GM19099 (cell line): ENCODE data around the gene ELFN1.

Source experiments
- POLR2A ChIP-seq: IDR thresholded peaks from 3 replicates; pipeline ENCODE4 v1.6.1; 2011; ENCODE audit warnings: low read depth; ENCODE audit not compliant: insufficient read length; ENCODE audit errors: extremely low read depth

The ELFN1 gene

DNA sequence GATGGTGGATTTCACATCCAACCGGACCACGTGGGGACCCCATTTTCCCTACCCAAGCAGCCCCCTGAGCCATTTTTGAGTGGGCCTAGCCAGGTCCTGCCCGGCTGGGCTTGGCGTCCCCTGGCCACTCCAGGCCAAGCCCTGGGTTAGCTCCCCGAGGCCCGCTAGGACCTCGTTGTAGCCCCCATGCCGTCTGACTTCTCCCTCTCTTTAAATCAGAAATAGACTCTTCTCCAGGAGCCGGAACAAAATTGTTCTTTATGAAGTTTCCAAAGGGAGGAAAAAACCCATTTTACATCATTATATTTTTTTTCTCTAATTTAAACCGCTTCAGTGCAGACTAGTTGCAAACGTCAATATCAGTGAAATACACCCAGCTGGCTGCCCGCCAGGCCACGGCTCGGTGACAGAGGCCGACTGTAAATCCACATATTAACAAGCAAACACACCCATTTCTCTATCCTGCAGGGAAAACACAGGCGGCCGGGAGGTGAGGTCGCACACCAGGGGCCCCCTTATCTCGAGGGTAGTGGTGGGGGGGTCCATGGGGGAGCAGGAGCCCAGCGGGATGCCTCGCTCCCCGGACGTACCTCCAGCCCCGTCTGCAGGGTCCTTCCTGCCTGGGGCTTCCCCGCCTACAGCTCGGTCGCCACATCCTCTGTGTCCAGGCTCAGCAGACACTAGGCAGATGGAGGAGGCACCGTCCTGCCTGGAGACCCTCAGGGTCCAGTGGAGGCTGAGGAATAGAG, 72.7 kb downstream of the ELFN1 start:
- no peak for TF ChIP-seq POLR2A

- TF ChIP-seq POLR2A = no peak
Measured at GRCh38 chr7:1743481-1744230, 73.6 kb downstream of the ELFN1 start.

- no peak for TF ChIP-seq POLR2A
Measured at GRCh38 chr7:1744296-1745017, 74.4 kb downstream of the ELFN1 start.

DNA sequence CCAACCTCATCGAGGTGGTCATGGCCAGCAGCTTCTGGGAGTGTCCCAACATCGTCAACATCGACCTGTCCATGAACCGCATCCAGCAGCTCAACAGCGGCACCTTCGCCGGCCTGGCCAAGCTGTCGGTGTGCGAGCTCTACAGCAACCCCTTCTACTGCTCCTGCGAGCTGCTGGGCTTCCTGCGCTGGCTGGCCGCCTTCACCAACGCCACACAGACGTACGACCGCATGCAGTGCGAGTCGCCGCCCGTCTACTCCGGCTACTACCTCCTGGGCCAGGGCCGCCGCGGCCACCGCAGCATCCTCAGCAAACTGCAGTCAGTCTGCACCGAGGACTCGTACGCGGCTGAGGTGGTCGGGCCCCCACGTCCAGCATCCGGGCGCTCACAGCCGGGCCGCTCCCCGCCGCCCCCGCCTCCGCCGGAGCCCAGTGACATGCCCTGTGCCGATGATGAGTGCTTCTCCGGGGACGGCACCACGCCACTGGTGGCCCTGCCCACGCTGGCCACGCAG, 75.0 kb downstream of the ELFN1 start:
- no peak for TF ChIP-seq POLR2A

- no peak for TF ChIP-seq POLR2A
Measured at GRCh38 chr7:1745576-1746490, 75.8 kb downstream of the ELFN1 start.

- no peak for TF ChIP-seq POLR2A
Measured at GRCh38 chr7:1746491-1746975, 76.5 kb downstream of the ELFN1 start.

GRCh38 chr7:1747004-1747801, 77.1 kb downstream of the ELFN1 start:
- no peak for TF ChIP-seq POLR2A

DNA sequence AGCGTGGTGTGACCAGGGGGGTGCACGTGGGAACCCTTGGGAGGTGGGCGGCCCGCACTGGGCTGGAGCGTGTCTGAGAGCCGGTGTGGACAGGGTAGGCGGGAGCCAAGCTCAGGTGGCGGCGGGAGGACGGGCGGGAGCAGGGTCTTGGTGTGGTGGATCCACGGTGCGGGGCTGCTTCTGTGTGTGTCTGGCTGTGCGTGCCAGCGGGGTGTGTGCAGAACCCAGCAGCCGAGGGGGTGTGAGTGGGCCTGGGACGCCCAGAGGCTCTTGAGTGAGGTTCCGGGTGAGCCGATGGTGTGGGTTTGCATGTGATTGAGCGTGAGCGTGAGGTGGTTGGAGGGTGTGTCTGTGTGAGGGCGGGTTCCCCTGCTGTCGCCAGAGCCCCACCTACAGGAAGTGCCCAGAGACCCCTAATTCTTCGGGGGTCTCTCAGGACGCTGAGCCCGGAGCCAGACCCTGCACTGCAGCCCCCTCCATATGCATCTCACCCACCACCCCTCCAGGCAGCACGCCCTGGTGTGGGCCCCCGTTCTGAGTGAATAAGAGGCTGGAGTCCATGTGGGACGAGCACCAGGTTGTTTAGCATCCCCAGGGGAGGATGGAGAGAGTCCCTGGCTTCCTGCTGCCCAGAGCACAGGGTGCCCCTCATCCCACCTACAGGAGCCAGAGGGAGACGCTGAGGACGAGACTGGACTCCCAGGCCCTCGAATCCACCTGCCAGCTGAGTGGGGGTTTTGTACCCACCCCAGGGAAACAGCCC, 78.2 kb downstream of the ELFN1 start:
- no peak for TF ChIP-seq POLR2A

DNA sequence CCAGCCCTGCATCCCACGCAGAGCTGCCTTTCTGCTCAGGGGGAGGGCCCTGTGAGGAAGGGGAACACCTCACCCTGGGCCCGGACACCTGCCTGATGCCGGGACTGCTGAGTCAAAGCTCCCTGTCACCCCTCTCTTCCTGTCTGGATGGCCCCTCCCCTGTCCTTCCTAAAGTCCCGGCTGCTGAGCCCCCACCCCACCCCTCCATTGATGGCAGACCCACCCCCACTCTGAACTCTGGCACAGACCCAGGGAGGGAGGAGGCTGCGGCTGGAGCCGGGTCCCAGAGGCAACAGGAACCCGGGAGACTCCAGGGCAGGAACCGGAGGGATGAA, 78.7 kb downstream of the ELFN1 start:
- TF ChIP-seq POLR2A = no peak

DNA sequence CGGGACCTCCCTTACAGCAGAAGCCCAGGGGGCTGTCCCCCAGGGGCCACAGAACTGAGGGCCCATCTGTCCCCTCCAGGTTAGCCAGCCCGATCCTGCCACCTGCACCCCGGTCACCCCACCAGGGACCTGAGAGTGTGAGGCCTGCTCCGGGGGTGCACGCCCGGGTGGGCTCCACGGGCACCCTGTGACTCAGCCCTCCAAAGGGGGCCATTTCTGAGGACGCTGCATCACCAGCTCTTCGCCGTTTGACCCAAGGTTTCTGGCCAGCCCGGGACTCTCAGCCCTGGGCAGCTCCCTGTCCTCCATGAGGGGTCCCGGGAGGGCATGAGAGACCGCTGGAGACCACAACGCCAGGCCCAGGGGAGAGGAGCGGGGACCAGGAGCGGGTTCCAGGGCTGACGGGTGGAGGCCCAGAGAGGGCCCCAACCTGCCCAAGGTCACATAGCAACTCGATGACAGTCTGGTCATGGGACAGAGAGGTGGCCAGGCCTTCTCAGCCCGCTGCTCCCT, 79.3 kb downstream of the ELFN1 start:
- TF ChIP-seq POLR2A = no peak

- TF ChIP-seq POLR2A = no peak
Measured at GRCh38 chr7:1749864-1750466, 79.9 kb downstream of the ELFN1 start.

DNA sequence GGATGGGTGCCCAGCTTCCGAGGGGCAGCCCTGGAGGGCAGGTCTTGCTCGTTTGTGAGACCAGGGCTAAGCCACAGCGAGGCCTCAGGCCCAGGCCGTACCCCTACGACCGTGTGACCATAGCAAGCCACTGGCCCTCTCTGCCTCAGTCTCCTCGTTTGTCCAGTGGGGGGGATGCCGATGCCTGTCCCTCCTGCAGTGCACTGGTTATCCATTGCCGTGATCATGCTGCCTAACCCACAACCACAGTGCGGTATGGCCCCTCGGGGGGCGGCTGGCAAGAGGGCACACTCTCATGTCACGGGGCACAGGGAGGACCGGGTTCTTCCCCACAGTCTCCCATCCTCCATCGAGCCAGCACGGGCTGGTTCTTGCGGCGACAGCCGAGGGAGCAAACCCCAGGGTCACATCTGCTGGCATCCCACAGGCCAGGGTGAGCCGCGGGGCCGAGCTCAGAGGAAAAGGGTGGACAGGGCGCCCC, 80.5 kb downstream of the ELFN1 start:
- no peak for TF ChIP-seq POLR2A
